B cell (primary cell): ENCODE results near the gene XRCC3.

ENCODE experiments used
- EZH2 ChIP-seq: IDR thresholded peaks from 2 replicates; pipeline ENCODE4 v1.6.1; 2012; ENCODE audit warnings: borderline replicate concordance, low read depth, mild to moderate bottlenecking, moderate library complexity, low read length; ENCODE audit not compliant: insufficient read depth, poor library complexity, severe bottlenecking
- TF ChIP-seq, protein P1 (sequence below): fragments of 200-600 bp; IDR thresholded peaks from one replicate; pipeline ENCODE4 v1.8.0; 2022; ENCODE audit warnings: antibody characterized with exemption, mild to moderate bottlenecking

DNA sequence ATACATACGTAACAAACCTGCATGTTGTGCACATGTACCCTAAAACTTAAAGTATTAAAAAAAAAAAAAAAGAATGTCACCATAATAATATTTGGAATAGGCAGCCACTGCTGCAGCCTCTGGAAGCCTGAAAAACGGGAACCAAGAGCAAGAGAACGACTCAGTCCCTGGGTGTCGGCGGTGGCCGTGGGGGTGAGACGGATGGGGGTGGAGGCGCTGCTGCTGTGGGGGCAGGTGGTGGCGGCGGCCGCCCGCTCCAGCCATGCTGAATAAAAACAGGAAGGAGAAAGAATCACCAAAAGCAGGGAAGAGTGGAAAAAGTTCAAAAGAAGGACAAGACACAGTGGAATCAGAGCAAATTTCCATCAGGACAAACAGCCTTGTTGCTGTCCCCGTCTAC is 47.3 kb upstream of the XRCC3 start:
- TF ChIP-seq, protein P1, sequence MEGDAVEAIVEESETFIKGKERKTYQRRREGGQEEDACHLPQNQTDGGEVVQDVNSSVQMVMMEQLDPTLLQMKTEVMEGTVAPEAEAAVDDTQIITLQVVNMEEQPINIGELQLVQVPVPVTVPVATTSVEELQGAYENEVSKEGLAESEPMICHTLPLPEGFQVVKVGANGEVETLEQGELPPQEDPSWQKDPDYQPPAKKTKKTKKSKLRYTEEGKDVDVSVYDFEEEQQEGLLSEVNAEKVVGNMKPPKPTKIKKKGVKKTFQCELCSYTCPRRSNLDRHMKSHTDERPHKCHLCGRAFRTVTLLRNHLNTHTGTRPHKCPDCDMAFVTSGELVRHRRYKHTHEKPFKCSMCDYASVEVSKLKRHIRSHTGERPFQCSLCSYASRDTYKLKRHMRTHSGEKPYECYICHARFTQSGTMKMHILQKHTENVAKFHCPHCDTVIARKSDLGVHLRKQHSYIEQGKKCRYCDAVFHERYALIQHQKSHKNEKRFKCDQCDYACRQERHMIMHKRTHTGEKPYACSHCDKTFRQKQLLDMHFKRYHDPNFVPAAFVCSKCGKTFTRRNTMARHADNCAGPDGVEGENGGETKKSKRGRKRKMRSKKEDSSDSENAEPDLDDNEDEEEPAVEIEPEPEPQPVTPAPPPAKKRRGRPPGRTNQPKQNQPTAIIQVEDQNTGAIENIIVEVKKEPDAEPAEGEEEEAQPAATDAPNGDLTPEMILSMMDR: no peak
- TF ChIP-seq EZH2: no peak
